Parathyroid adenoma (tissue), 2 donors: Measurements from ENCODE around the gene PCDH9.

Experiments
- H2AFZ ChIP-seq: fragments of 300-600 bp; sonication (generic); one replicate; pipeline ENCODE4 v1.7.0; 2017; ENCODE audit warnings: antibody characterized with exemption, mild to moderate bottlenecking
- H3K27ac ChIP-seq: fragments of 300-600 bp; sonication (generic); one replicate; pipeline ENCODE4 v1.7.0; 2017
- H3K27me3 ChIP-seq: fragments of 300-600 bp; sonication (generic); one replicate; pipeline ENCODE4 v1.7.0; 2017; ENCODE audit warnings: low read length; ENCODE audit not compliant: control insufficient read depth, insufficient read depth
- H3K36me3 ChIP-seq: fragments of 300-600 bp; sonication (generic); one replicate; pipeline ENCODE4 v1.7.0; 2017; ENCODE audit warnings: low read length; ENCODE audit not compliant: control insufficient read depth, insufficient read depth
- H3K4me1 ChIP-seq: fragments of 300-600 bp; sonication (generic); one replicate; pipeline ENCODE4 v1.7.0; 2017; ENCODE audit warnings: control low read depth
- H3K4me2 ChIP-seq: fragments of 300-600 bp; sonication (generic); one replicate; pipeline ENCODE4 v1.7.0; 2017; ENCODE audit warnings: low read length
- H3K4me3 ChIP-seq: fragments of 300-600 bp; sonication (generic); one replicate; pipeline ENCODE4 v1.7.0; 2017; ENCODE audit warnings: low read depth, low read length
- H3K79me2 ChIP-seq: fragments of 300-600 bp; sonication (generic); one replicate; pipeline ENCODE4 v1.7.0; 2017; ENCODE audit warnings: control low read depth
- H3K9ac ChIP-seq: fragments of 300-600 bp; sonication (generic); one replicate; pipeline ENCODE4 v1.7.0; 2017; ENCODE audit warnings: mild to moderate bottlenecking
- H3K9me3 ChIP-seq: fragments of 300-600 bp; sonication (generic); one replicate; pipeline ENCODE4 v1.7.0; 2017; ENCODE audit warnings: low read length; ENCODE audit not compliant: control insufficient read depth
- TF ChIP-seq, protein P1 (sequence below): fragments of 300-600 bp; sonication (generic); IDR thresholded peaks from one replicate; pipeline ENCODE4 v1.7.0; 2017; ENCODE audit warnings: antibody characterized with exemption, mild to moderate bottlenecking
- donor health status: primary hyperparathyroidism.

The PCDH9 gene

DNA sequence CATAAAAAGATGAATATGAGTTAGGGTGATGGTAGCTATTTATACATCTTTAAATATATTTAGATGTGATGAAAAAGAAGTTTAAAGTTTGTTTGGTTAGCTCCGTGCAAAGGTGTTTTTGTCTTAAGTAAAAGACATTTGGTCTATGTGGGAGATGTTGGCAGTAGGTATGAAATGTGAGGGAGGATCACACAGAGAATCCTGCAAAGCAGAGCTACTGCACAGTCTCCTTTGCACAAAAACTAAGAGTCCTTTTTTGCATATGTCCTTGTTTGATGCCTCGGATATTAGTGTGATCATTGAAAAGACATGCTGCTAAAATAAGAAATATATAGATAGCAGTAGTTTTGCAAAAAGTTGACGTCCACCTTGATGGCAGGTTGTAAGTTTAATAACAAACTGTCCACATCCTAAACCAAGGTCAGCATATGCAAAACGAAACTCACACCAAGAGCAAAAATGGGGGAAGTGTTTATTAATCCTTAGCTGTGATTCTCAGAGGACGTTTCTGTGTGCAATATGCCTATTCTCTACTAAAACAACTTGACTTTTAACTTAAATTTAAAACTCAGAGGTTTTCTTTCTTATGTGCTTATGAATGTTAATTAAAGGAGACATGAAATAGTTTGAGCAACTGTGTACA lies 870.1 kb downstream of the PCDH9 start:
- H3K27ac ChIP-seq = no peak overlapping the region
- H3K4me2 ChIP-seq = no peak overlapping the region
- H3K4me3 ChIP-seq = no peak overlapping the region
- no peak overlapping the region for H3K9ac ChIP-seq
- H3K9me3 ChIP-seq = no peaks in the 10 kb centered on the region
- H3K27me3 ChIP-seq = no peaks in the 10 kb centered on the region
- no peaks in the 10 kb centered on the region for H3K79me2 ChIP-seq
- H3K36me3 ChIP-seq = no peaks in the 10 kb centered on the region
- no peak overlapping the region for H2AFZ ChIP-seq
- TF ChIP-seq, protein P1, sequence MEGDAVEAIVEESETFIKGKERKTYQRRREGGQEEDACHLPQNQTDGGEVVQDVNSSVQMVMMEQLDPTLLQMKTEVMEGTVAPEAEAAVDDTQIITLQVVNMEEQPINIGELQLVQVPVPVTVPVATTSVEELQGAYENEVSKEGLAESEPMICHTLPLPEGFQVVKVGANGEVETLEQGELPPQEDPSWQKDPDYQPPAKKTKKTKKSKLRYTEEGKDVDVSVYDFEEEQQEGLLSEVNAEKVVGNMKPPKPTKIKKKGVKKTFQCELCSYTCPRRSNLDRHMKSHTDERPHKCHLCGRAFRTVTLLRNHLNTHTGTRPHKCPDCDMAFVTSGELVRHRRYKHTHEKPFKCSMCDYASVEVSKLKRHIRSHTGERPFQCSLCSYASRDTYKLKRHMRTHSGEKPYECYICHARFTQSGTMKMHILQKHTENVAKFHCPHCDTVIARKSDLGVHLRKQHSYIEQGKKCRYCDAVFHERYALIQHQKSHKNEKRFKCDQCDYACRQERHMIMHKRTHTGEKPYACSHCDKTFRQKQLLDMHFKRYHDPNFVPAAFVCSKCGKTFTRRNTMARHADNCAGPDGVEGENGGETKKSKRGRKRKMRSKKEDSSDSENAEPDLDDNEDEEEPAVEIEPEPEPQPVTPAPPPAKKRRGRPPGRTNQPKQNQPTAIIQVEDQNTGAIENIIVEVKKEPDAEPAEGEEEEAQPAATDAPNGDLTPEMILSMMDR = no peak
- no peaks in the 10 kb centered on the region for H3K4me1 ChIP-seq

GRCh38 chr13:66359393-66359792 lies 870.7 kb downstream of the PCDH9 start:
- H3K4me3 ChIP-seq = no peak overlapping the region
- H3K36me3 ChIP-seq = no peaks in the 10 kb centered on the region
- H2AFZ ChIP-seq = no peak overlapping the region
- H3K27me3 ChIP-seq = no peaks in the 10 kb centered on the region
- H3K9me3 ChIP-seq = no peaks in the 10 kb centered on the region
- no peak overlapping the region for H3K27ac ChIP-seq
- H3K4me1 ChIP-seq = no peaks in the 10 kb centered on the region
- no peaks in the 10 kb centered on the region for H3K79me2 ChIP-seq
- H3K4me2 ChIP-seq = no peak overlapping the region
- H3K9ac ChIP-seq = no peak overlapping the region
- TF ChIP-seq, protein P1 = no peak

GRCh38 chr13:66358564-66358963 lies 871.6 kb downstream of the PCDH9 start:
- H3K79me2 ChIP-seq = no peaks in the 10 kb centered on the region
- no peaks in the 10 kb centered on the region for H3K4me1 ChIP-seq
- H3K36me3 ChIP-seq = no peaks in the 10 kb centered on the region
- TF ChIP-seq, protein P1 = no peak
- H3K9me3 ChIP-seq = no peaks in the 10 kb centered on the region
- no peak overlapping the region for H3K9ac ChIP-seq
- no peaks in the 10 kb centered on the region for H3K27me3 ChIP-seq
- no peak overlapping the region for H3K4me2 ChIP-seq
- no peak overlapping the region for H3K4me3 ChIP-seq
- H2AFZ ChIP-seq = no peak overlapping the region
- no peak overlapping the region for H3K27ac ChIP-seq

DNA sequence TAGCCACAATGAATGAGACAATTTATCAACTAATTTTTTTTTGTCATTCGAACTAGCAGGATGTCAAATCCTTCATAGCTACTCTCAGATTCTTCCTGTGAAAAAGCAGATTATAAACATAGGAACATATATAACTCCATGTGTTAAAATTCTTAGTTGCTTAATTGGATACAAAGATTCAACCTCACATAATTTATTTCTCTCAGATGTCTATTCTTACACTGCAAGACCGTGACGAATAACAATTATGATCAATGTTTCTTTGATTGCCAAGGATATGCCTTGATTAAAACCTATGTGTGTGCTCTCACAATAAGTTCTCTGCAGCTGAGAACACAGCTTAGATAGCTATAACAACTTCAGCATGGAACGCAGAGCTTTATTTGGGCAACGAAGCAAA lies 872.7 kb downstream of the PCDH9 start:
- Histone ChIP-seq H2AFZ (no peak overlapping the region), H3K27ac (no peak overlapping the region), H3K9ac (no peak overlapping the region), H3K4me2 (no peak overlapping the region), H3K27me3 (no peaks in the 10 kb centered on the region), H3K9me3 (no peaks in the 10 kb centered on the region), H3K36me3 (no peaks in the 10 kb centered on the region), H3K79me2 (no peaks in the 10 kb centered on the region), H3K4me3 (no peak overlapping the region), H3K4me1 (no peaks in the 10 kb centered on the region)
- TF ChIP-seq, protein P1 = no peak
